Astrocyte of the cerebellum (primary cell): ENCODE data around the gene PRDM16.
A peak's percentile ranks its signal among the peaks of the same experiment; 100 is the strongest.

Experiments
- DNase-seq: peaks from one replicate; pipeline ENCODE4 v3.0.0-alpha.2; 2011; ENCODE audit warnings: low read depth
- H3K4me3 ChIP-seq: 2 replicates; pipeline ENCODE4 v1.5.1; 2011; ENCODE audit warnings: mild to moderate bottlenecking, low read depth, low read length, moderate library complexity
- in situ Hi-C: cut with HindIII; loops from 2 replicates; pipeline ENCODE4 v1.10.0; 2017; ENCODE audit warnings: low sequenced_read_pairs
- TF ChIP-seq, protein P1 (sequence below): IDR thresholded peaks from 2 replicates; pipeline ENCODE4 v1.5.1; 2012; ENCODE audit warnings: low read length, low read depth, moderate library complexity, mild to moderate bottlenecking; ENCODE audit errors: missing control alignments

Gene PRDM16

DNA sequence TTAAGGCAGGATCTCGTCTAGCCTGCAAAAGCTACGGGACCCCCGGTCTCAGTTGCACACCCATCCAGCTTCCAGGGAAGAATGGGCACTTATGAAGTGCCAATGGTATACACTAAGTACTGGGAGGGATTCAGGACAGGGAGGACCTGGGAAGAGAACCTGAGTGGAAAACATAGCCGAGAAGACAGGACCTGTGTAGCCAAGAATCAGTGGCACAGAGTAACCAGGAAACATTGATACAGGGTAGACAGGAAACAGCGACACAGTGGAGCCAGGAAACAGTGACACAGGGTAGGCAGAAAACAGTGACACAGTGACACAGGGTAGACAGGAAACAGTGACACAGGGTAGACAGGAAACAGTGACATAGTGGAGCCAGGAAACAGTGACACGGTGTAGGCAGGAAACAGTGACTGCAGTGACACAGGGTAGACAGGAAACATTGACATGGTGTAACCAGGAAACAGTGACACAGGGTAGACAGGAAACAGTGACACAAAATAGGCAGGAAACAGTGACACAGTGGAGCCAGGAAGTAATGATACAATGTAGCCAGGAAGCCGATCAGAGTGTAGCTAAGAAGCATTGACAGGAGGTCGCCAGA is 247.4 kb downstream of the PRDM16 start:
- no peak for DNase-seq
- in situ Hi-C loops: no loop called here
- TF ChIP-seq, protein P1, sequence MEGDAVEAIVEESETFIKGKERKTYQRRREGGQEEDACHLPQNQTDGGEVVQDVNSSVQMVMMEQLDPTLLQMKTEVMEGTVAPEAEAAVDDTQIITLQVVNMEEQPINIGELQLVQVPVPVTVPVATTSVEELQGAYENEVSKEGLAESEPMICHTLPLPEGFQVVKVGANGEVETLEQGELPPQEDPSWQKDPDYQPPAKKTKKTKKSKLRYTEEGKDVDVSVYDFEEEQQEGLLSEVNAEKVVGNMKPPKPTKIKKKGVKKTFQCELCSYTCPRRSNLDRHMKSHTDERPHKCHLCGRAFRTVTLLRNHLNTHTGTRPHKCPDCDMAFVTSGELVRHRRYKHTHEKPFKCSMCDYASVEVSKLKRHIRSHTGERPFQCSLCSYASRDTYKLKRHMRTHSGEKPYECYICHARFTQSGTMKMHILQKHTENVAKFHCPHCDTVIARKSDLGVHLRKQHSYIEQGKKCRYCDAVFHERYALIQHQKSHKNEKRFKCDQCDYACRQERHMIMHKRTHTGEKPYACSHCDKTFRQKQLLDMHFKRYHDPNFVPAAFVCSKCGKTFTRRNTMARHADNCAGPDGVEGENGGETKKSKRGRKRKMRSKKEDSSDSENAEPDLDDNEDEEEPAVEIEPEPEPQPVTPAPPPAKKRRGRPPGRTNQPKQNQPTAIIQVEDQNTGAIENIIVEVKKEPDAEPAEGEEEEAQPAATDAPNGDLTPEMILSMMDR: no peak

DNA sequence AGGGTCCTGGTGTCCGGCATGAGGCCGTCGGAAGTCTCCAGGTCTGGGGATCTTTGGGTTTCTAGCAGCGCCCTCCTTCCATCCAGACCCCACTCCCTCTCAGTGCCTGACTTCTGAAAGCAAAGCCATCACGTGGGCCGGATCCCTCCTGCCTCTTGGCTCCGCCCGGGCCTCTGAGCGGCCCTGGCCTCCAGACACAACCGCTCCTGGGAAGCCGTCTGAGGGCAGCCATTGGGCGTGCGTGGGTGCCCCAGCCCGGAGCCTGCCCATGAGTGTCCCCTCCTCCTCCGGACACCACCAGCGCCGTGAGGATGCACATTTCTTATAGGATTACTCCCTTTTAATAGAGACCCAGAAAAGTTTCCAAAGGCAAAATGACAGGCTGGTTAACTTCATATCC is 248.5 kb downstream of the PRDM16 start:
- no peak for DNase-seq
- in situ Hi-C loops: no loop called here
- no peak overlapping the region for H3K4me3 ChIP-seq
- TF ChIP-seq, protein P1: no peak

More for the DNA sequence above, 247.4 kb downstream of the PRDM16 start:
- no peak overlapping the region for H3K4me3 ChIP-seq

DNA sequence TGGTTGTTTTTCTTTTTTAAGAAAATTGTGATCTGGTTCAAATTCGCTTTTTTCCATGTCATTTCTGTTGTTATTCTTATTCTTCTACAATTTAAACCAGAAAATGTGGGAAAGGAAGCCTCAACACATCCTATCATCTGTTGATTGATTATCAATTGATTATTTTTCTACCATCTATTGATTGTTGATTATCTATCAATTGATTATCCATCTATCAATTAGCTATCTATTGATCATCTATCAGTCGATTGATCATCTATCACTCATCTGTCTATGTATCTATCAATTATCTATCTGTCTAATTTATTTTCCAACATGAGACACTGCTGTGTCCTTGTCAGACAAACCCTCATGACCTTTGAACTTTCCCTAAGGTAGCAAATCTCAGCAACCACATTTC is 249.3 kb downstream of the PRDM16 start:
- TF ChIP-seq, protein P1: no peak
- in situ Hi-C loops: no loop called here
- H3K4me3 ChIP-seq: no peak overlapping the region
- no peak for DNase-seq

DNA sequence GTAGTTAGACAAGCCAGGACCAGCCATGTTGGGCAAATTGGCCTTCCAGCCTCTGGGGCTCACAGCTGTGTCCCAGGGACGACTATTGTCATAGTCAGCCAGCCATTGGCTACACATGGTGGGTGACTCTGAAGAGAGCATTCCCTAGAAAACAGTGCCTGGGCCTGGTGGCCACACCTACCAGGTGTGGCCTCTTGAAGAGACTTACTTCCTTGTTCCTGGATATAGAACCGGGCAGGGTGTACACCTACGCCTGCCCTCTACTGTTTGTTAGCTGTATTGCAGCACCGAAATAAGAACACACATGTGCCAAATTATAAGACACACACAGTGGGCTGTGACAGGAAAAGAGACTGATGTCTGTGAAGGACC is 250.9 kb downstream of the PRDM16 start:
- no peak overlapping the region for H3K4me3 ChIP-seq
- in situ Hi-C loops: no loop called here
- TF ChIP-seq, protein P1: peak; percentile 71
- no peak for DNase-seq

DNA sequence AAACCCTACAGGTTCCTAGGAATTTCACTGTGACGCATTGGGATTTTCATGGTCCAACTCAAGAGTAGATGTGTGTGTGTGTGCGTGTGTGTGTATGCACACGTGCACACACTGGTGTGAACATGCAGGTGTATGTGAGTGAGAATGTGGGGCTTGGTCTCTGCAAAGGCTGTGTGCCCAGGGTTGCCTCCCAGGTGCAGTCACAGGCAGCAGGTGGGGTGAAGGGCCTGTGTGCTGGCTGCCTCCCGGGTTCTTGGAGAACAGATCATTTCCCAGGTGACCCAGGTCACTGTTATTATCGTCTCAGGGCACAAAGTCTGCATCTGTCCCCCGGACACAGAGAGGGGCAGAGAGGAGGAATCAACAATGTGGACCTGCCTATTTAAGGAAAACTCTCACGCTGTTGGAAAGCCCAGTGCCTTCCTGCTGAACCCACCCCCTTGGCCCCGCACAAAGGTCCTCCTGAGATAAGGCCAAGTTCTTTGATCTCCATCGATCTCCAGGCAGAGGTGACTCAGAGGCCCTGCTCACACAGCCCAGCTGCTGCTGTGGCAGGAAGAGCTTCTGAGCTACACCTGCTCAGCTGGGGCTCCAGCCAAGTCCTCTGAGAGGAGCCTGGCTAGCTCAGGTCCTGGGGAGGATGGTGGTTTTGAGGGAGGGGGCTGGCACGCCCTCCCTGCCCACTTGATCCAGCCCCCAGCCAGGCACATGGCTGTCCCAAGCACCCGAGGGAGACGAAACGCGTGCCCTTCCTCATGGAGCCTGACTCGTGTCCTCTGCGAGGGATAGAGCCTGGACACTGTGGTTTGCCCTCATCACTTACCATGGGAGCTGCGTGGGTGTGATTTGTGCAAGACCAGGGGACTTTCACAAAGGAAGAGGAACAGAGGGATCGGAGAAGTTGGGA is 251.5 kb downstream of the PRDM16 start:
- TF ChIP-seq, protein P1: no peak
- no peak overlapping the region for H3K4me3 ChIP-seq
- no peak for DNase-seq
- in situ Hi-C loops: no loop called here

DNA sequence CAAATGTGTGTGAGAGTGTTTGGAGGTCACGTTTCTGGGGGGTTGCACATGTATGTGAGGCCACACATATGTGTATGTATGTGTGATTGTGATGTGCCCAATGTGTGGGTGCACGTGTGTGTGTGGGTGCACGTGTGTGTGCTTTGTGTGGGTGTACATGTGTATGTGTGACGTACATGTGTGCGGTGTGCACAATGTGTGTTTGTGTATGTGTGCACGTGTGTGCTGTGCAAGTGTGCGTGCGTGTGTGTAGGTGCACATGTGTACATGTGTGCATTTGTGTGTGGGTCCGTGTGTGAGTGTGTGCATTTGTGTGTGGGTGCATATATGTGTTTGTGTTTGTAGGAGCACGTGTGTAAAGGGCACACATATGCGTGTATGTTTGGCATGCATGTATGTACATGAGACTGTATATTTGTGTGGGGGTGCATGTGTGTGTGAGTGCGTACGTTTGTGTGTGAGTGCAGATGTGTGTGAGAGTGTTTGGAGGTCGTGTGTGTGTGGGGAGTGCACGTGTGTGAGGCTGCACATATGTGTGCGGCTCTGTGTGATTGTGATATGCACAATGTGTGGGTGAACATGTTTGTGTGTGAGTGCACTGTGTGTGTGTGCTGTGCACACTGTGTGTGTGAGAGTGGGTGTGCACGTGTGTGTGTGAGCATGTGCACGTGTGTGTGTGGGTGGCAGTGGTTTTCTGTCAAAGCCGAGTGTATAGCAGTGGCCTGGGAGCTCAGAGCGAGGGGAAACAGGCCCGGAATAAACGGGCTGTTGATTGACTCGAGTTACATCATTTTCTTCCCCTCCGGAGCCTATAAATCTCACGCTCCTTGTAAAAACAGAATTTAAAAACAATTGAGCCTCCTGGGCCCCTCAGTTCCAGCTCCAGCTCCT is 252.8 kb downstream of the PRDM16 start:
- in situ Hi-C loops: no loop called here
- H3K4me3 ChIP-seq: no peak overlapping the region
- TF ChIP-seq, protein P1: no peak
- no peak for DNase-seq
